Liver (tissue), 9 donors: ENCODE measurements around the gene HAAO. TPM values are rescaled to one million over a fixed set of nuclear protein-coding genes. Genes with fewer than 3 reads are reported as not detected.

Source experiments
- DNase-seq: peaks from one replicate; pipeline ENCODE4 v3.0.0-alpha.2; 2017; ENCODE audit warnings: low spot score
- H3K27ac ChIP-seq, 2 donors: one replicate each; pipeline ENCODE4 v1.7.0; 2013; ENCODE audit warnings: inconsistent platforms in 2 of 2, low read length in 2 of 2, control low read depth in 1 of 2, low read depth in 1 of 2, mild to moderate bottlenecking in 1 of 2
- H3K27me3 ChIP-seq, 4 donors: one replicate each; pipeline versions ENCODE4 v1.6.1 to v1.7.0; 2013; ENCODE audit warnings: low read length in 3 of 4, inconsistent platforms in 1 of 4, mild to moderate bottlenecking in 1 of 4, moderate library complexity in 1 of 4; ENCODE audit not compliant: control insufficient read depth in 4 of 4, insufficient read depth in 4 of 4
- H3K36me3 ChIP-seq, 4 donors: one replicate each; pipeline versions ENCODE4 v1.6.1 to v1.7.0; 2013; ENCODE audit warnings: low read length in 3 of 4, mild to moderate bottlenecking in 3 of 4, low read depth in 1 of 4, moderate library complexity in 1 of 4; ENCODE audit not compliant: control insufficient read depth in 4 of 4, insufficient read depth in 3 of 4
- H3K4me1 ChIP-seq, 4 donors: one replicate each; pipeline versions ENCODE4 v1.6.1 to v1.7.0; 2013; ENCODE audit warnings: low read length in 3 of 4, mild to moderate bottlenecking in 3 of 4, moderate library complexity in 1 of 4; ENCODE audit not compliant: control insufficient read depth in 4 of 4, insufficient read depth in 4 of 4
- H3K4me3 ChIP-seq, 3 donors: one replicate each; pipeline versions ENCODE4 v1.6.1 to v1.7.0; 2013; ENCODE audit warnings: low read length in 3 of 3, control low read depth in 1 of 3, low read depth in 1 of 3, mild to moderate bottlenecking in 1 of 3
- H3K9ac ChIP-seq, 2 donors: one replicate each; pipeline ENCODE4 v1.7.0; 2013; ENCODE audit warnings: low read length in 2 of 2, mild to moderate bottlenecking in 2 of 2, moderate library complexity in 2 of 2, control low read depth in 1 of 2, low read depth in 1 of 2
- H3K9me3 ChIP-seq, 4 donors: one replicate each; pipeline versions ENCODE4 v1.6.1 to v1.7.0; 2013; ENCODE audit warnings: low read length in 3 of 4; ENCODE audit not compliant: control insufficient read depth in 4 of 4
- EGR1 ChIP-seq, 2 donors: IDR thresholded peaks; 2 replicates each; pipeline ENCODE4 v1.6.1; 2016 to 2018; ENCODE audit warnings: antibody characterized with exemption in 2 of 2, low read depth in 2 of 2
- FOXA1 ChIP-seq: IDR thresholded peaks from 2 replicates; pipeline ENCODE4 v1.6.1; 2016; ENCODE audit warnings: antibody characterized with exemption
- FOXA2 ChIP-seq: IDR thresholded peaks from 2 replicates; pipeline ENCODE4 v1.6.1; 2016; ENCODE audit warnings: antibody characterized with exemption
- HNF4A ChIP-seq, 2 donors: conservative IDR thresholded peaks; 2 replicates each; pipeline ENCODE4 v1.6.1; 2016; ENCODE audit warnings: antibody characterized with exemption in 2 of 2, mild to moderate bottlenecking in 2 of 2
- HNF4G ChIP-seq: IDR thresholded peaks from 2 replicates; pipeline ENCODE4 v1.6.1; 2016; ENCODE audit warnings: antibody characterized with exemption
- JUND ChIP-seq, 2 donors: IDR thresholded peaks; 2 replicates each; pipeline ENCODE4 v1.6.1; 2016; ENCODE audit warnings: antibody characterized with exemption in 2 of 2
- MAX ChIP-seq: IDR thresholded peaks from 2 replicates; pipeline ENCODE4 v1.6.1; 2016; ENCODE audit warnings: antibody characterized with exemption
- NR2F2 ChIP-seq: IDR thresholded peaks from 2 replicates; pipeline ENCODE4 v1.6.1; 2016; ENCODE audit warnings: antibody characterized with exemption
- RXRA ChIP-seq, 2 donors: IDR thresholded peaks; 2 replicates each; pipeline ENCODE4 v1.6.1; 2017 to 2018; ENCODE audit warnings: antibody characterized with exemption in 2 of 2, mild to moderate bottlenecking in 1 of 2
- SP1 ChIP-seq: IDR thresholded peaks from 2 replicates; pipeline ENCODE4 v1.6.1; 2018; ENCODE audit warnings: antibody characterized with exemption, mild to moderate bottlenecking
- TAF1 ChIP-seq: conservative IDR thresholded peaks from 2 replicates; pipeline ENCODE4 v1.6.1; 2016; ENCODE audit warnings: antibody characterized with exemption, mild to moderate bottlenecking
- YY1 ChIP-seq: IDR thresholded peaks from 2 replicates; pipeline ENCODE4 v1.6.1; 2016; ENCODE audit warnings: antibody characterized with exemption, mild to moderate bottlenecking
- WGBS: extraction: QIAGEN DNeasy Blood & Tissue Kit; methylation state at CpG from one replicate; pipeline ENCODE4 v1.1.7; 2013; 5-methylcytosine and 5-hydroxymethylcytosine counted together
- polyA plus RNA-seq, 2 donors: library from polyadenylated mRNA; stranded (reverse) in 1 of 2; unstranded in 1 of 2; fragments of 200-250 nt in 1 of 2; fragments of >200 nt in 1 of 2; fragmentation: Nextera tagmentation in 1 of 2; extraction: Ambion mirVana in 1 of 2; gene quantifications; one replicate each; pipeline versions ENCODE4 v1.2.1 to v1.2.3, GENCODE V29; 2013 to 2015
- total RNA-seq, 2 donors: library from RNA; depleted of rRNA; stranded (reverse); fragments of >200 nt; gene quantifications; one replicate each; pipeline ENCODE4 v1.2.3, GENCODE V29; 2014
- TF ChIP-seq, protein P1 (sequence below): fragments of 150-350 bp; IDR thresholded peaks from 2 replicates; pipeline ENCODE4 v1.5.1; 2017; ENCODE audit warnings: improper control_type of control experiment, low read depth, low read length; ENCODE audit not compliant: missing input control
- TF ChIP-seq, protein P2 (sequence below): IDR thresholded peaks from 2 replicates; pipeline ENCODE4 v1.6.1; 2016; ENCODE audit warnings: antibody characterized with exemption
- TF ChIP-seq, protein P3 (sequence below): IDR thresholded peaks from 2 replicates; pipeline ENCODE4 v1.6.1; 2016; ENCODE audit warnings: antibody characterized with exemption, mild to moderate bottlenecking
- donor health status: healthy.
- donor health status: healthy.
- donor health status: healthy.
- donor health status: healthy.
- donor health status: healthy.

HAAO gene
- total and polyA plus RNA-seq, 4 donors: 17.4 to 140 (median 130) TPM

- no peaks in the 10 kb centered on the region for H3K36me3 ChIP-seq
- no peak overlapping the region for H3K4me3 ChIP-seq
- no peaks in the 10 kb centered on the region for H3K9me3 ChIP-seq
- peaks cover 0 to 9% (median 6%) of the 10 kb centered on the region in 4 donors for H3K4me1 ChIP-seq
- H3K27ac ChIP-seq: no peak overlapping the region
- no peaks in the 10 kb centered on the region for H3K27me3 ChIP-seq
- H3K9ac ChIP-seq: no peak overlapping the region
- TF ChIP-seq NR2F2: no peak
- WGBS: 83% methylated on average over 11 of the region's 11 CpGs
- no peak for DNase-seq
Observed at GRCh38 chr2:42823744-42824453, 31.5 kb upstream of the HAAO start.

DNA sequence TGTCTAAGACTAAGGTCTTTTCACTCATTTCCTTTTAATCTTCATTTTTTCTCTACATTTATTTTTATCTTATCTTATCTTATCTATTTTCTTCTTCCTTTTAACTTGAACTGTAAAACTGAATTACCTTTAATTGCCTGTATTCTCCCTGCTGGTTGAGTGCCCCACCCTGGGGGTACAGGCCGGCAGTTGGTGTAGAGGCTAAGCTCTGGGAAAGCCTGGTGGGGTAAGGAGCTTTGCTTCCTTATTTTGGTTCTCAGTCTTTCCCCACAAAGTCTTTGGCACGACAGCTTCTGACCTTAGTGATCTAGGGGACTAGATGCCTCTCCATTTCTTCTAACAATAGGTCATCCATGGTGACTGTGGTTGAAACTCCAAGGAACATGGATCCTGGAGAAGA is 26.8 kb upstream of the HAAO start:
- no peak overlapping the region for H3K27ac ChIP-seq
- H3K4me3 ChIP-seq: no peak overlapping the region
- TF ChIP-seq, protein P1, sequence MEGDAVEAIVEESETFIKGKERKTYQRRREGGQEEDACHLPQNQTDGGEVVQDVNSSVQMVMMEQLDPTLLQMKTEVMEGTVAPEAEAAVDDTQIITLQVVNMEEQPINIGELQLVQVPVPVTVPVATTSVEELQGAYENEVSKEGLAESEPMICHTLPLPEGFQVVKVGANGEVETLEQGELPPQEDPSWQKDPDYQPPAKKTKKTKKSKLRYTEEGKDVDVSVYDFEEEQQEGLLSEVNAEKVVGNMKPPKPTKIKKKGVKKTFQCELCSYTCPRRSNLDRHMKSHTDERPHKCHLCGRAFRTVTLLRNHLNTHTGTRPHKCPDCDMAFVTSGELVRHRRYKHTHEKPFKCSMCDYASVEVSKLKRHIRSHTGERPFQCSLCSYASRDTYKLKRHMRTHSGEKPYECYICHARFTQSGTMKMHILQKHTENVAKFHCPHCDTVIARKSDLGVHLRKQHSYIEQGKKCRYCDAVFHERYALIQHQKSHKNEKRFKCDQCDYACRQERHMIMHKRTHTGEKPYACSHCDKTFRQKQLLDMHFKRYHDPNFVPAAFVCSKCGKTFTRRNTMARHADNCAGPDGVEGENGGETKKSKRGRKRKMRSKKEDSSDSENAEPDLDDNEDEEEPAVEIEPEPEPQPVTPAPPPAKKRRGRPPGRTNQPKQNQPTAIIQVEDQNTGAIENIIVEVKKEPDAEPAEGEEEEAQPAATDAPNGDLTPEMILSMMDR: no peak
- TF ChIP-seq, protein P2, sequence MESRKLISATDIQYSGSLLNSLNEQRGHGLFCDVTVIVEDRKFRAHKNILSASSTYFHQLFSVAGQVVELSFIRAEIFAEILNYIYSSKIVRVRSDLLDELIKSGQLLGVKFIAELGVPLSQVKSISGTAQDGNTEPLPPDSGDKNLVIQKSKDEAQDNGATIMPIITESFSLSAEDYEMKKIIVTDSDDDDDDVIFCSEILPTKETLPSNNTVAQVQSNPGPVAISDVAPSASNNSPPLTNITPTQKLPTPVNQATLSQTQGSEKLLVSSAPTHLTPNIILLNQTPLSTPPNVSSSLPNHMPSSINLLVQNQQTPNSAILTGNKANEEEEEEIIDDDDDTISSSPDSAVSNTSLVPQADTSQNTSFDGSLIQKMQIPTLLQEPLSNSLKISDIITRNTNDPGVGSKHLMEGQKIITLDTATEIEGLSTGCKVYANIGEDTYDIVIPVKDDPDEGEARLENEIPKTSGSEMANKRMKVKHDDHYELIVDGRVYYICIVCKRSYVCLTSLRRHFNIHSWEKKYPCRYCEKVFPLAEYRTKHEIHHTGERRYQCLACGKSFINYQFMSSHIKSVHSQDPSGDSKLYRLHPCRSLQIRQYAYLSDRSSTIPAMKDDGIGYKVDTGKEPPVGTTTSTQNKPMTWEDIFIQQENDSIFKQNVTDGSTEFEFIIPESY: no peak
- no peak for TF ChIP-seq FOXA2
- no peak for TF ChIP-seq HNF4G
- no peak for TF ChIP-seq RXRA (IDR thresholded peaks at IDR 0.05)
- TF ChIP-seq MAX: no peak
- no peak for TF ChIP-seq YY1
- TF ChIP-seq NR2F2: no peak
- TF ChIP-seq TAF1: no peak
- no peaks in the 10 kb centered on the region for H3K27me3 ChIP-seq
- H3K36me3 ChIP-seq: no peaks in the 10 kb centered on the region
- no peak for DNase-seq
- no peaks in the 10 kb centered on the region for H3K4me1 ChIP-seq
- WGBS: 76% methylated on average over 2 of the region's 2 CpGs
- no peaks in the 10 kb centered on the region for H3K9me3 ChIP-seq
- no peak overlapping the region for H3K9ac ChIP-seq

- 42% methylated on average over 2 of the region's 2 CpGs for WGBS
- H3K27ac ChIP-seq: no peak overlapping the region
- H3K9ac ChIP-seq: no peak overlapping the region
- H3K9me3 ChIP-seq: no peaks in the 10 kb centered on the region
- H3K4me3 ChIP-seq: no peak overlapping the region
- peaks cover 0 to 7% (median 3%) of the 10 kb centered on the region in 4 donors for H3K4me1 ChIP-seq
- H3K36me3 ChIP-seq: no peaks in the 10 kb centered on the region
- no peaks in the 10 kb centered on the region for H3K27me3 ChIP-seq
- no peak for DNase-seq
- TF ChIP-seq NR2F2 (no peak), JUND (IDR thresholded peaks at IDR 0.05) (no peak), RXRA (IDR thresholded peaks at IDR 0.05) (no peak), EGR1 (IDR thresholded peaks at IDR 0.05; ENCODE audit: low read depth in 2 of 2) (no peak), FOXA1 (no peak), HNF4A (conservative IDR thresholded peaks at IDR 0.05) (no peak), YY1 (no peak), SP1 (no peak), HNF4G (no peak)
- TF ChIP-seq, protein P2: no peak
- TF ChIP-seq, protein P3, sequence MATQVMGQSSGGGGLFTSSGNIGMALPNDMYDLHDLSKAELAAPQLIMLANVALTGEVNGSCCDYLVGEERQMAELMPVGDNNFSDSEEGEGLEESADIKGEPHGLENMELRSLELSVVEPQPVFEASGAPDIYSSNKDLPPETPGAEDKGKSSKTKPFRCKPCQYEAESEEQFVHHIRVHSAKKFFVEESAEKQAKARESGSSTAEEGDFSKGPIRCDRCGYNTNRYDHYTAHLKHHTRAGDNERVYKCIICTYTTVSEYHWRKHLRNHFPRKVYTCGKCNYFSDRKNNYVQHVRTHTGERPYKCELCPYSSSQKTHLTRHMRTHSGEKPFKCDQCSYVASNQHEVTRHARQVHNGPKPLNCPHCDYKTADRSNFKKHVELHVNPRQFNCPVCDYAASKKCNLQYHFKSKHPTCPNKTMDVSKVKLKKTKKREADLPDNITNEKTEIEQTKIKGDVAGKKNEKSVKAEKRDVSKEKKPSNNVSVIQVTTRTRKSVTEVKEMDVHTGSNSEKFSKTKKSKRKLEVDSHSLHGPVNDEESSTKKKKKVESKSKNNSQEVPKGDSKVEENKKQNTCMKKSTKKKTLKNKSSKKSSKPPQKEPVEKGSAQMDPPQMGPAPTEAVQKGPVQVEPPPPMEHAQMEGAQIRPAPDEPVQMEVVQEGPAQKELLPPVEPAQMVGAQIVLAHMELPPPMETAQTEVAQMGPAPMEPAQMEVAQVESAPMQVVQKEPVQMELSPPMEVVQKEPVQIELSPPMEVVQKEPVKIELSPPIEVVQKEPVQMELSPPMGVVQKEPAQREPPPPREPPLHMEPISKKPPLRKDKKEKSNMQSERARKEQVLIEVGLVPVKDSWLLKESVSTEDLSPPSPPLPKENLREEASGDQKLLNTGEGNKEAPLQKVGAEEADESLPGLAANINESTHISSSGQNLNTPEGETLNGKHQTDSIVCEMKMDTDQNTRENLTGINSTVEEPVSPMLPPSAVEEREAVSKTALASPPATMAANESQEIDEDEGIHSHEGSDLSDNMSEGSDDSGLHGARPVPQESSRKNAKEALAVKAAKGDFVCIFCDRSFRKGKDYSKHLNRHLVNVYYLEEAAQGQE: no peak
- TF ChIP-seq, protein P1: no peak
Observed at GRCh38 chr2:42815726-42816125, 23.3 kb upstream of the HAAO start.
